ENCODE results near the gene ANXA1. TPM values are rescaled to one million over a fixed set of nuclear protein-coding genes. Genes with fewer than 3 reads are reported as not detected.

The ANXA1 gene
- total RNA-seq, 1 experiment from 2014 or later: 8.3 TPM

- Mint-ChIP-seq H3K27ac (ENCODE audit: unreplicated experiment) (no peak overlapping the region), H3K4me3 (ENCODE audit: unreplicated experiment) (no peak overlapping the region), H3K4me1 (ENCODE audit: low read depth, unreplicated experiment) (no peaks in the 10 kb centered on the region), H3K36me3 (ENCODE audit: insufficient read depth, unreplicated experiment) (no peaks in the 10 kb centered on the region), H3K27me3 (ENCODE audit: insufficient read depth, unreplicated experiment) (no peaks in the 10 kb centered on the region), H3K9me3 (ENCODE audit: unreplicated experiment) (no peaks in the 10 kb centered on the region)
- H3K4me1 ChIP-seq: no peaks in the 10 kb centered on the region
- BruUV-seq (replicated peaks): no TSS peak
- no peak overlapping the region for H3K4me3 ChIP-seq (ENCODE audit: low read depth, low read length)
- no peaks in the 10 kb centered on the region for H3K9me3 ChIP-seq
- H3K27me3 ChIP-seq (replicated peaks; ENCODE audit: control insufficient read depth, insufficient read depth, low read length): no peaks in the 10 kb centered on the region
- TF ChIP-seq, protein P1, sequence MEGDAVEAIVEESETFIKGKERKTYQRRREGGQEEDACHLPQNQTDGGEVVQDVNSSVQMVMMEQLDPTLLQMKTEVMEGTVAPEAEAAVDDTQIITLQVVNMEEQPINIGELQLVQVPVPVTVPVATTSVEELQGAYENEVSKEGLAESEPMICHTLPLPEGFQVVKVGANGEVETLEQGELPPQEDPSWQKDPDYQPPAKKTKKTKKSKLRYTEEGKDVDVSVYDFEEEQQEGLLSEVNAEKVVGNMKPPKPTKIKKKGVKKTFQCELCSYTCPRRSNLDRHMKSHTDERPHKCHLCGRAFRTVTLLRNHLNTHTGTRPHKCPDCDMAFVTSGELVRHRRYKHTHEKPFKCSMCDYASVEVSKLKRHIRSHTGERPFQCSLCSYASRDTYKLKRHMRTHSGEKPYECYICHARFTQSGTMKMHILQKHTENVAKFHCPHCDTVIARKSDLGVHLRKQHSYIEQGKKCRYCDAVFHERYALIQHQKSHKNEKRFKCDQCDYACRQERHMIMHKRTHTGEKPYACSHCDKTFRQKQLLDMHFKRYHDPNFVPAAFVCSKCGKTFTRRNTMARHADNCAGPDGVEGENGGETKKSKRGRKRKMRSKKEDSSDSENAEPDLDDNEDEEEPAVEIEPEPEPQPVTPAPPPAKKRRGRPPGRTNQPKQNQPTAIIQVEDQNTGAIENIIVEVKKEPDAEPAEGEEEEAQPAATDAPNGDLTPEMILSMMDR (IDR thresholded peaks at IDR 0.05; ENCODE audit: insufficient read depth in 1 of 2, low read depth in 1 of 2, low read length in 1 of 2, severe bottlenecking in 1 of 2, unreplicated experiment in 1 of 2): no peak
- ChIA-PET POLR2A (no interaction called here), CTCF (no interaction called here)
- H3K36me3 ChIP-seq (ENCODE audit: control insufficient read depth, insufficient read depth, low read length): no peaks in the 10 kb centered on the region
- DNase-seq: no peak
- intact Hi-C loops (cut with micrococcal nuclease; ENCODE audit: unreplicated experiment): no loop called here
These were observed 55.2 kb downstream of the ANXA1 start for GRCh38 chr9:73206851-73207250.

GRCh38 chr9:73210886-73211666 lies 59.4 kb downstream of the ANXA1 start:
- no peaks in the 10 kb centered on the region for H3K9me3 ChIP-seq
- no peak for DNase-seq
- no peaks in the 10 kb centered on the region for H3K36me3 ChIP-seq (ENCODE audit: control insufficient read depth, insufficient read depth, low read length)
- H3K4me3 Mint-ChIP-seq (ENCODE audit: unreplicated experiment): no peak overlapping the region
- H3K27me3 ChIP-seq (replicated peaks; ENCODE audit: control insufficient read depth, insufficient read depth, low read length): no peaks in the 10 kb centered on the region
- ChIA-PET CTCF (no interaction called here), POLR2A (no interaction called here)
- H3K36me3 Mint-ChIP-seq (ENCODE audit: insufficient read depth, unreplicated experiment): no peaks in the 10 kb centered on the region
- no TSS peak for BruUV-seq (replicated peaks)
- H3K4me1 Mint-ChIP-seq (ENCODE audit: low read depth, unreplicated experiment): no peaks in the 10 kb centered on the region
- H3K9me3 Mint-ChIP-seq (ENCODE audit: unreplicated experiment): no peaks in the 10 kb centered on the region
- H3K4me3 ChIP-seq (ENCODE audit: low read depth, low read length): no peak overlapping the region
- TF ChIP-seq, protein P1 (IDR thresholded peaks at IDR 0.05; ENCODE audit: insufficient read depth in 1 of 2, low read depth in 1 of 2, low read length in 1 of 2, severe bottlenecking in 1 of 2, unreplicated experiment in 1 of 2): no peak
- H3K4me1 ChIP-seq: no peaks in the 10 kb centered on the region
- H3K27ac Mint-ChIP-seq (ENCODE audit: unreplicated experiment): no peak overlapping the region
- H3K27me3 Mint-ChIP-seq (ENCODE audit: insufficient read depth, unreplicated experiment): no peaks in the 10 kb centered on the region
- intact Hi-C loops (cut with micrococcal nuclease; ENCODE audit: unreplicated experiment): no loop called here

DNA sequence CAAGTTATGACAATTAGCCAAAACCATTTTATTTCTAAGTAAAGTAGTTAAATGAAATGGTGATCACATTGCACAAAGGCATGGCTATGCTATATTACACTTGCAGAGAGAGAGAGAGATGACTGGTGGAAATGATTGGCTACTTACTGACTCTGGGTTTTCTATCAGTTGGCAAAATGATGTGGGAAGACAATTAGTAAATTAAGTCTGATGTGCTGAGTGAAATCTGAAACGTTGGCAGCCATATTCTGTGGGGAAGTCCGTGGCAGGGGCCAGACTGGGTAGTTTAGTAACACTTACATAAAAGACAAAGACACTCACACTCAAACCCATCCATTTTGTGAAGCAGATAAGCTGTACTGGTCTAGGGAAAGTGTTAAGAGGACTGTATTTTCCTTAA lies 61.6 kb downstream of the ANXA1 start:
- no peak for DNase-seq
- POLR2A ChIA-PET: no interaction called here
- H3K4me1 Mint-ChIP-seq (ENCODE audit: low read depth, unreplicated experiment): no peaks in the 10 kb centered on the region
- no TSS peak for BruUV-seq (replicated peaks)
- Histone ChIP-seq H3K27me3 (replicated peaks; ENCODE audit: control insufficient read depth, insufficient read depth, low read length) (no peaks in the 10 kb centered on the region), H3K9me3 (no peaks in the 10 kb centered on the region), H3K4me3 (ENCODE audit: low read depth, low read length) (no peak overlapping the region), H3K4me1 (no peaks in the 10 kb centered on the region), H3K36me3 (ENCODE audit: control insufficient read depth, insufficient read depth, low read length) (no peaks in the 10 kb centered on the region)
- peaks cover 1% of the 10 kb centered on the region for H3K27me3 Mint-ChIP-seq (ENCODE audit: insufficient read depth, unreplicated experiment)
- TF ChIP-seq, protein P1 (IDR thresholded peaks at IDR 0.05; ENCODE audit: insufficient read depth in 1 of 2, low read depth in 1 of 2, low read length in 1 of 2, severe bottlenecking in 1 of 2, unreplicated experiment in 1 of 2): no peak
- no peak overlapping the region for H3K4me3 Mint-ChIP-seq (ENCODE audit: unreplicated experiment)
- intact Hi-C loops (cut with micrococcal nuclease; ENCODE audit: unreplicated experiment): no loop called here
- H3K27ac Mint-ChIP-seq (ENCODE audit: unreplicated experiment): no peak overlapping the region
- H3K36me3 Mint-ChIP-seq (ENCODE audit: insufficient read depth, unreplicated experiment): no peaks in the 10 kb centered on the region
- H3K9me3 Mint-ChIP-seq (ENCODE audit: unreplicated experiment): no peaks in the 10 kb centered on the region
- CTCF ChIA-PET: no interaction called here
